ENCODE results near the gene CFAP90. TPM values are rescaled to one million over a fixed set of nuclear protein-coding genes. Genes with fewer than 3 reads are reported as not detected.
A peak's percentile ranks its signal among the peaks of the same experiment; 100 is the strongest.

Gene CFAP90
- total RNA-seq, 1 experiment from 2014 or later: not detected

DNA sequence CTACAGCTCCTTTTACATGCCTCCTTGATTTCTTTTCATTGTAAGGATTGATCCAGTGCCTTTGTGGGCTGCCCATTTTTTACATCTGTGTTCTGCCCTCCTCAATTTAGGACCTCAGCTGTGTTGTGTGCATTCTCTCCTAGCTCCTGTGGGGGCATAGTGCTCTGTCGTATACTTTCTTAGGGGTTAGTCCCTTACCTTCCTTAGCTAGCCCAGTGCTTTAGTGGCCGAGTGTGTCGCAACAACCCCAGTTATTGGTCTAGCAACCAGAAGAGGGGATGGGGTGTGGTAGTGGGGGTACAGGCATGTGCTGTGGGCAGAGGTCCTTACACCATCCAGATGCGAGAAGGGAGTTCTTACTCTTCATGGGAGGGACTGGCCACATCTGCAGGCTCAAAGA, 30.2 kb upstream of the CFAP90 start:
- ChIA-PET CTCF (interaction anchor here (1.1 to 1.5 kb wide), 3 partner anchors 9 to 19 kb away, joined by 3 read pairs; partner anchors contain the start of genes FASTKD3 and MTRR), POLR2A (interaction anchor here (1.1 kb wide), 1 partner anchor 9 kb away, joined by 3 read pairs; no protein-coding TSS in a partner anchor), RAD21 (ENCODE audit: low non-redundant PET in 1 of 2, low total read pairs in 2 of 2, uncharacterized antibody in 2 of 2, unreplicated experiment in 2 of 2) (no interaction called here)
- TF ChIP-seq, protein P1, sequence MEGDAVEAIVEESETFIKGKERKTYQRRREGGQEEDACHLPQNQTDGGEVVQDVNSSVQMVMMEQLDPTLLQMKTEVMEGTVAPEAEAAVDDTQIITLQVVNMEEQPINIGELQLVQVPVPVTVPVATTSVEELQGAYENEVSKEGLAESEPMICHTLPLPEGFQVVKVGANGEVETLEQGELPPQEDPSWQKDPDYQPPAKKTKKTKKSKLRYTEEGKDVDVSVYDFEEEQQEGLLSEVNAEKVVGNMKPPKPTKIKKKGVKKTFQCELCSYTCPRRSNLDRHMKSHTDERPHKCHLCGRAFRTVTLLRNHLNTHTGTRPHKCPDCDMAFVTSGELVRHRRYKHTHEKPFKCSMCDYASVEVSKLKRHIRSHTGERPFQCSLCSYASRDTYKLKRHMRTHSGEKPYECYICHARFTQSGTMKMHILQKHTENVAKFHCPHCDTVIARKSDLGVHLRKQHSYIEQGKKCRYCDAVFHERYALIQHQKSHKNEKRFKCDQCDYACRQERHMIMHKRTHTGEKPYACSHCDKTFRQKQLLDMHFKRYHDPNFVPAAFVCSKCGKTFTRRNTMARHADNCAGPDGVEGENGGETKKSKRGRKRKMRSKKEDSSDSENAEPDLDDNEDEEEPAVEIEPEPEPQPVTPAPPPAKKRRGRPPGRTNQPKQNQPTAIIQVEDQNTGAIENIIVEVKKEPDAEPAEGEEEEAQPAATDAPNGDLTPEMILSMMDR (IDR thresholded peaks at IDR 0.05 in 2 of 3, conservative IDR thresholded peaks at IDR 0.05 in 1 of 3; ENCODE audit: borderline replicate concordance in 1 of 3, insufficient read depth in 1 of 3, low read depth in 2 of 3, low read length in 2 of 3): 0 out of 6 replicates have a peak, but pooled peaks of 1 of the 3 experiments have one; percentile 7
- TF ChIP-seq EZH2 (IDR thresholded peaks at IDR 0.05) (no peak), ZFX (IDR thresholded peaks at IDR 0.05) (no peak), FOSL1 (IDR thresholded peaks at IDR 0.05; ENCODE audit: low read depth) (no peak)
- H3K4me3 ChIP-seq (replicated peaks in 1 of 2; ENCODE audit: low read depth in 1 of 2, low read length in 2 of 2): no peak overlapping the region
- DNase-seq (ENCODE audit: low read depth, low spot score): no peak
- peaks cover 14% of the 10 kb centered on the region; the same call in 1 of the 2 replicates for H4K20me1 ChIP-seq (ENCODE audit: insufficient read depth)
- BruUV-seq (replicated peaks): no TSS peak
- H3K36me3 ChIP-seq (ENCODE audit: control insufficient read depth in 1 of 2, insufficient read depth in 2 of 2, low read length in 2 of 2): peaks cover 45 to 70% of the 10 kb centered on the region in 2 experiments
- no peak overlapping the region for H2AFZ ChIP-seq (ENCODE audit: low read depth, low read length, poor library complexity, severe bottlenecking)
- H3K9me3 ChIP-seq (ENCODE audit: control insufficient read depth in 1 of 2, insufficient read depth in 1 of 2, low read depth in 1 of 2, low read length in 2 of 2): no peaks in the 10 kb centered on the region
- no peak overlapping the region for H3K4me2 ChIP-seq (ENCODE audit: low read length)
- H3K27ac ChIP-seq (ENCODE audit: low read depth, low read length): no peak overlapping the region
- no peaks in the 10 kb centered on the region for H3K4me1 ChIP-seq (ENCODE audit: control insufficient read depth in 1 of 2, insufficient read depth in 2 of 2, low read length in 2 of 2)
- H3K79me2 ChIP-seq (ENCODE audit: insufficient read depth, low read length): peaks cover 63% of the 10 kb centered on the region
- intact Hi-C loops (cut with micrococcal nuclease): no loop called here
- H3K27me3 ChIP-seq (ENCODE audit: insufficient read depth, low read length): no peaks in the 10 kb centered on the region
- ATAC-seq: peak; percentile 63; the same call in 1 of the 2 replicates
- no peaks in the 10 kb centered on the region for H3K9me2 ChIP-seq (ENCODE audit: insufficient read depth)
- H3K9ac ChIP-seq (ENCODE audit: low read length): no peak overlapping the region

DNA sequence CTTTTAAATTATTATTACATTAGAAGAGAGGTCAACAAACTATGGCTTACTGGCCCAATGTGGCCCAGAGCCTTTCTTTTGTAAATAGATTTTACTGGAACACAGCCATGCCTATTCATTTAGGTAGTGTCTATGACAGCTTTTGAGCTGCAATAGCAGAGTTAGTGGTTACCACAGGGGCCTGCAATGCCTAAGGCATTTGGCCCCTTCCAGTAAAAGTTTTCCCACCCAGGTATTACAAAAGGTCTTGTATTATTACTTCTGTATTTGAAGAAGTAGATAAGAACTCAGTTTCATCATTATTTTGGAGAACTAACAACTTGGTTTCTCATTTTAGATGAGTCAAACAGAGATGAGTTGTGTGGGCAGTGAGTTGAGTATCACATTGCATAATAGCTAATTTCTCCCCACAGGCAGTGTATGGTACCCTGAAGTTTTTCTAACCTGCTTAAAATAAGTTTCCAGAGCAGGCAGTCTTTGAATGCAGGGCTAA, 27.5 kb upstream of the CFAP90 start:
- CTCF ChIA-PET: no interaction called here
- Histone ChIP-seq H3K27ac (ENCODE audit: low read depth, low read length) (no peak overlapping the region), H3K36me3 (ENCODE audit: control insufficient read depth in 1 of 2, insufficient read depth in 2 of 2, low read length in 2 of 2) (peaks cover 36 to 84% of the 10 kb centered on the region in 2 experiments), H3K4me2 (ENCODE audit: low read length) (no peak overlapping the region), H3K9me3 (ENCODE audit: control insufficient read depth in 1 of 2, insufficient read depth in 1 of 2, low read depth in 1 of 2, low read length in 2 of 2) (no peaks in the 10 kb centered on the region), H3K9me2 (ENCODE audit: insufficient read depth) (no peaks in the 10 kb centered on the region), H3K79me2 (ENCODE audit: insufficient read depth, low read length) (peaks cover 90% of the 10 kb centered on the region), H3K9ac (ENCODE audit: low read length) (no peak overlapping the region), H3K27me3 (ENCODE audit: insufficient read depth, low read length) (no peaks in the 10 kb centered on the region), H3K4me1 (ENCODE audit: control insufficient read depth in 1 of 2, insufficient read depth in 2 of 2, low read length in 2 of 2) (no peaks in the 10 kb centered on the region), H3K4me3 (replicated peaks in 1 of 2; ENCODE audit: low read depth in 1 of 2, low read length in 2 of 2) (no peak overlapping the region), H4K20me1 (ENCODE audit: insufficient read depth) (peaks cover 15% of the 10 kb centered on the region; the same call in 1 of the 2 replicates), H2AFZ (ENCODE audit: low read depth, low read length, poor library complexity, severe bottlenecking) (no peak overlapping the region)
- DNase-seq (ENCODE audit: low read depth, low spot score) (no peak), ATAC-seq (no peak)
- intact Hi-C loops (cut with micrococcal nuclease): no loop called here
- RAD21 ChIA-PET (ENCODE audit: low non-redundant PET in 1 of 2, low total read pairs in 2 of 2, uncharacterized antibody in 2 of 2, unreplicated experiment in 2 of 2): no interaction called here
- POLR2A ChIA-PET: no interaction called here
- no TSS peak for BruUV-seq (replicated peaks)
- TF ChIP-seq, protein P2, sequence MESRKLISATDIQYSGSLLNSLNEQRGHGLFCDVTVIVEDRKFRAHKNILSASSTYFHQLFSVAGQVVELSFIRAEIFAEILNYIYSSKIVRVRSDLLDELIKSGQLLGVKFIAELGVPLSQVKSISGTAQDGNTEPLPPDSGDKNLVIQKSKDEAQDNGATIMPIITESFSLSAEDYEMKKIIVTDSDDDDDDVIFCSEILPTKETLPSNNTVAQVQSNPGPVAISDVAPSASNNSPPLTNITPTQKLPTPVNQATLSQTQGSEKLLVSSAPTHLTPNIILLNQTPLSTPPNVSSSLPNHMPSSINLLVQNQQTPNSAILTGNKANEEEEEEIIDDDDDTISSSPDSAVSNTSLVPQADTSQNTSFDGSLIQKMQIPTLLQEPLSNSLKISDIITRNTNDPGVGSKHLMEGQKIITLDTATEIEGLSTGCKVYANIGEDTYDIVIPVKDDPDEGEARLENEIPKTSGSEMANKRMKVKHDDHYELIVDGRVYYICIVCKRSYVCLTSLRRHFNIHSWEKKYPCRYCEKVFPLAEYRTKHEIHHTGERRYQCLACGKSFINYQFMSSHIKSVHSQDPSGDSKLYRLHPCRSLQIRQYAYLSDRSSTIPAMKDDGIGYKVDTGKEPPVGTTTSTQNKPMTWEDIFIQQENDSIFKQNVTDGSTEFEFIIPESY (IDR thresholded peaks at IDR 0.05; ENCODE audit: extremely low read depth, insufficient replicate concordance, low read length): no peak
- TF ChIP-seq, protein P3, sequence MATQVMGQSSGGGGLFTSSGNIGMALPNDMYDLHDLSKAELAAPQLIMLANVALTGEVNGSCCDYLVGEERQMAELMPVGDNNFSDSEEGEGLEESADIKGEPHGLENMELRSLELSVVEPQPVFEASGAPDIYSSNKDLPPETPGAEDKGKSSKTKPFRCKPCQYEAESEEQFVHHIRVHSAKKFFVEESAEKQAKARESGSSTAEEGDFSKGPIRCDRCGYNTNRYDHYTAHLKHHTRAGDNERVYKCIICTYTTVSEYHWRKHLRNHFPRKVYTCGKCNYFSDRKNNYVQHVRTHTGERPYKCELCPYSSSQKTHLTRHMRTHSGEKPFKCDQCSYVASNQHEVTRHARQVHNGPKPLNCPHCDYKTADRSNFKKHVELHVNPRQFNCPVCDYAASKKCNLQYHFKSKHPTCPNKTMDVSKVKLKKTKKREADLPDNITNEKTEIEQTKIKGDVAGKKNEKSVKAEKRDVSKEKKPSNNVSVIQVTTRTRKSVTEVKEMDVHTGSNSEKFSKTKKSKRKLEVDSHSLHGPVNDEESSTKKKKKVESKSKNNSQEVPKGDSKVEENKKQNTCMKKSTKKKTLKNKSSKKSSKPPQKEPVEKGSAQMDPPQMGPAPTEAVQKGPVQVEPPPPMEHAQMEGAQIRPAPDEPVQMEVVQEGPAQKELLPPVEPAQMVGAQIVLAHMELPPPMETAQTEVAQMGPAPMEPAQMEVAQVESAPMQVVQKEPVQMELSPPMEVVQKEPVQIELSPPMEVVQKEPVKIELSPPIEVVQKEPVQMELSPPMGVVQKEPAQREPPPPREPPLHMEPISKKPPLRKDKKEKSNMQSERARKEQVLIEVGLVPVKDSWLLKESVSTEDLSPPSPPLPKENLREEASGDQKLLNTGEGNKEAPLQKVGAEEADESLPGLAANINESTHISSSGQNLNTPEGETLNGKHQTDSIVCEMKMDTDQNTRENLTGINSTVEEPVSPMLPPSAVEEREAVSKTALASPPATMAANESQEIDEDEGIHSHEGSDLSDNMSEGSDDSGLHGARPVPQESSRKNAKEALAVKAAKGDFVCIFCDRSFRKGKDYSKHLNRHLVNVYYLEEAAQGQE (IDR thresholded peaks at IDR 0.05; ENCODE audit: low read depth): no peak
- TF ChIP-seq RAD21 (IDR thresholded peaks at IDR 0.05; ENCODE audit: low read depth) (no peak), EZH2phosphoT487 (IDR thresholded peaks at IDR 0.05; ENCODE audit: borderline replicate concordance) (no peak), SIN3A (IDR thresholded peaks at IDR 0.05; ENCODE audit: low read depth) (no peak), EZH2 (IDR thresholded peaks at IDR 0.05) (no peak), TCF7L2 (IDR thresholded peaks at IDR 0.05; ENCODE audit: borderline replicate concordance, extremely low read depth, insufficient read depth, insufficient read length) (no peak), POLR2A (IDR thresholded peaks at IDR 0.05; ENCODE audit: borderline replicate concordance, extremely low read depth, insufficient read depth, insufficient read length) (no peak), SP1 (IDR thresholded peaks at IDR 0.05; ENCODE audit: low read depth) (no peak), CBX3 (IDR thresholded peaks at IDR 0.05; ENCODE audit: low read depth) (no peak)
